ENCODE data around the gene HCN2.

- TF ChIP-seq CTCF (IDR thresholded peaks at IDR 0.05; ENCODE audit: insufficient read depth, low read depth, low read length), result no peak
- TF ChIP-seq EZH2 (IDR thresholded peaks at IDR 0.05; ENCODE audit: insufficient read depth, low read length), result no peak
These were observed 47.4 kb upstream of the HCN2 start for GRCh38 chr19:542173-542866.
